ENCODE measurements around the gene MYB. TPM values are rescaled to one million over a fixed set of nuclear protein-coding genes. Genes with fewer than 3 reads are reported as not detected.
"Not testable (repeated sequence)": the region's sequence is repeated elsewhere in the genome, so short reads cannot be mapped to it uniquely, and the experiment has no call there.

The MYB gene
- total and polyA plus RNA-seq, 2 experiments from 2014 or later, result 0.17 to 0.36 TPM

GRCh38 chr6:135244805-135245204 lies 63.7 kb downstream of the MYB start:
- no peak for DNase-seq (ENCODE audit: low spot score)
- 85% methylated on average over 6 of the region's 6 CpGs for WGBS (ENCODE audit: low lambda C conversion rate, missing lambda C conversion rate)
- TF ChIP-seq EZH2phosphoT487 (IDR thresholded peaks at IDR 0.05; ENCODE audit: low read depth, severe bottlenecking, unreplicated experiment) (no peak), CTCF (IDR thresholded peaks at IDR 0.05; ENCODE audit: poor library complexity) (no peak), EZH2 (IDR thresholded peaks at IDR 0.05; ENCODE audit: borderline replicate concordance) (no peak)
- no peaks in the 10 kb centered on the region for H3K79me2 ChIP-seq
- no peak overlapping the region for H3K4me2 ChIP-seq
- H4K20me1 ChIP-seq (ENCODE audit: insufficient read depth, poor library complexity, severe bottlenecking), result no peaks in the 10 kb centered on the region
- no peaks in the 10 kb centered on the region for H3K36me3 ChIP-seq (replicated peaks; ENCODE audit: insufficient read depth, low read depth)
- H2AFZ ChIP-seq, result no peak overlapping the region
- no peaks in the 10 kb centered on the region for H3K4me1 ChIP-seq (ENCODE audit: insufficient read depth)
- H3K9me3 ChIP-seq (ENCODE audit: low read depth), result no peaks in the 10 kb centered on the region
- H3K27ac ChIP-seq, result no peak overlapping the region
- H3K4me3 ChIP-seq, result no peak overlapping the region
- no peaks in the 10 kb centered on the region for H3K9me2 ChIP-seq (replicated peaks; ENCODE audit: insufficient read depth)
- H3K27me3 ChIP-seq, result no peaks in the 10 kb centered on the region

- not testable (repeated sequence) for H3K4me1 ChIP-seq (ENCODE audit: insufficient read depth); H3K27ac ChIP-seq; H3K9me3 ChIP-seq (ENCODE audit: low read depth); H2AFZ ChIP-seq; H3K9me2 ChIP-seq (replicated peaks; ENCODE audit: insufficient read depth); H3K4me3 ChIP-seq; H4K20me1 ChIP-seq (ENCODE audit: insufficient read depth, poor library complexity, severe bottlenecking); H3K79me2 ChIP-seq; DNase-seq (ENCODE audit: low spot score); H3K36me3 ChIP-seq (replicated peaks; ENCODE audit: insufficient read depth, low read depth); H3K4me2 ChIP-seq; H3K27me3 ChIP-seq
- WGBS (ENCODE audit: low lambda C conversion rate, missing lambda C conversion rate), result 93% methylated on average over 8 of the region's 8 CpGs
Observed at GRCh38 chr6:135246412-135247012, 65.4 kb downstream of the MYB start.

GRCh38 chr6:135250234-135250633 lies 69.1 kb downstream of the MYB start:
- no peaks in the 10 kb centered on the region for H3K9me3 ChIP-seq (ENCODE audit: low read depth)
- WGBS (ENCODE audit: low lambda C conversion rate, missing lambda C conversion rate), result 90% methylated on average over 9 of the region's 9 CpGs
- H4K20me1 ChIP-seq (ENCODE audit: insufficient read depth, poor library complexity, severe bottlenecking), result no peaks in the 10 kb centered on the region
- no peaks in the 10 kb centered on the region for H3K27me3 ChIP-seq
- no peaks in the 10 kb centered on the region for H3K4me1 ChIP-seq (ENCODE audit: insufficient read depth)
- no peak overlapping the region for H3K4me3 ChIP-seq
- H3K9me2 ChIP-seq (replicated peaks; ENCODE audit: insufficient read depth), result no peaks in the 10 kb centered on the region
- H3K36me3 ChIP-seq (replicated peaks; ENCODE audit: insufficient read depth, low read depth), result no peaks in the 10 kb centered on the region
- no peak overlapping the region for H3K27ac ChIP-seq
- no peak for DNase-seq (ENCODE audit: low spot score)
- no peaks in the 10 kb centered on the region for H3K79me2 ChIP-seq
- no peak overlapping the region for H2AFZ ChIP-seq
- no peak for TF ChIP-seq EZH2phosphoT487 (IDR thresholded peaks at IDR 0.05; ENCODE audit: low read depth, severe bottlenecking, unreplicated experiment)
- no peak overlapping the region for H3K4me2 ChIP-seq

- H3K27me3 ChIP-seq, result no peaks in the 10 kb centered on the region
- peak overlapping the region; percentile 38 for H3K4me2 ChIP-seq
- DNase-seq (ENCODE audit: low spot score), result no peak
- no peak overlapping the region for H2AFZ ChIP-seq
- no peaks in the 10 kb centered on the region for H3K79me2 ChIP-seq
- H3K27ac ChIP-seq, result no peak overlapping the region
- no peaks in the 10 kb centered on the region for H3K36me3 ChIP-seq (replicated peaks; ENCODE audit: insufficient read depth, low read depth)
- H3K4me3 ChIP-seq, result no peak overlapping the region
- H4K20me1 ChIP-seq (ENCODE audit: insufficient read depth, poor library complexity, severe bottlenecking), result no peaks in the 10 kb centered on the region
- H3K9me2 ChIP-seq (replicated peaks; ENCODE audit: insufficient read depth), result no peaks in the 10 kb centered on the region
- no peak for TF ChIP-seq EZH2phosphoT487 (IDR thresholded peaks at IDR 0.05; ENCODE audit: low read depth, severe bottlenecking, unreplicated experiment)
- no peak for TF ChIP-seq EZH2 (IDR thresholded peaks at IDR 0.05; ENCODE audit: borderline replicate concordance)
- TF ChIP-seq CTCF (IDR thresholded peaks at IDR 0.05; ENCODE audit: poor library complexity), result no peak
- no peaks in the 10 kb centered on the region for H3K9me3 ChIP-seq (ENCODE audit: low read depth)
- 79% methylated on average over 9 of the region's 9 CpGs for WGBS (ENCODE audit: low lambda C conversion rate, missing lambda C conversion rate)
- H3K4me1 ChIP-seq (ENCODE audit: insufficient read depth), result no peaks in the 10 kb centered on the region
Observed at GRCh38 chr6:135250751-135251497, 69.8 kb downstream of the MYB start.

Data from hepatocyte (in vitro differentiated cells).